A549 (cell line): ENCODE results near the gene WTAP. TPM values are rescaled to one million over a fixed set of nuclear protein-coding genes. Genes with fewer than 3 reads are reported as not detected.

Experiments
- ATAC-seq, 2 experiments: fragments of 200-7000 bp in 1 of 2; fragments of >200 bp in 1 of 2; cut with Nextera tagmentation in 1 of 2; cut with Tn5 transposase in 1 of 2; 3 replicates each; pipeline versions ENCODE4 v1.8.0 to v1.9.1; 2018 to 2020; ENCODE audit warnings: mild to moderate bottlenecking in 1 of 2, moderate library complexity in 1 of 2
- CTCF ChIA-PET: fragments of 300-600 bp; sonication (Branson Sonifier 250); formaldehyde crosslinking; extraction: SDS; loops from one replicate; lab custom pipeline; 2021; ENCODE audit warnings: antibody characterized with exemption, inconsistent platforms; lab: Yijun Ruan, JAX
- POLR2A ChIA-PET: fragments of 350-600 bp; formaldehyde crosslinking; extraction: SDS; loops from one replicate; lab custom pipeline; 2021; ENCODE audit warnings: antibody characterized with exemption, inconsistent platforms; lab: Yijun Ruan, JAX
- DNase-seq, 2 experiments: peaks; one replicate each; pipeline versions ENCODE4 v3.0.0 to v3.0.0-alpha.2; 2011 to 2016; ENCODE audit warnings: low read depth in 1 of 2, low spot score in 1 of 2
- FAIRE-seq: peaks from 2 replicates; lab custom pipeline; 2011; peaks lifted over from hg19 to GRCh38; lab: Jason Lieb, UNC
- H3K27ac ChIP-seq, 2 experiments: fragments of >200 bp; sonication (Bioruptor Twin); formaldehyde crosslinking; 3 replicates each; pipeline ENCODE4 v1.5.1; 2016 to 2017
- H3K4me1 ChIP-seq: fragments of >200 bp; sonication (Bioruptor Twin); formaldehyde crosslinking; 3 replicates; pipeline ENCODE4 v1.6.1; 2016
- H3K4me2 ChIP-seq: fragments of >200 bp; sonication (Bioruptor Twin); formaldehyde crosslinking; 3 replicates; pipeline ENCODE4 v1.6.1; 2016
- H3K4me3 ChIP-seq: fragments of >200 bp; sonication (Bioruptor Twin); formaldehyde crosslinking; 3 replicates; pipeline ENCODE4 v1.5.1; 2016
- H3K9me3 ChIP-seq: fragments of >200 bp; sonication (Bioruptor Twin); formaldehyde crosslinking; 3 replicates; pipeline ENCODE4 v1.6.1; 2016
- CBX2 ChIP-seq: fragments of 200-600 bp; sonication (generic); IDR thresholded peaks from 2 replicates; pipeline ENCODE4 v1.6.1; 2016; ENCODE audit warnings: low read depth, mild to moderate bottlenecking, borderline replicate concordance
- CBX8 ChIP-seq: fragments of 200-600 bp; sonication (generic); IDR thresholded peaks from 2 replicates; pipeline ENCODE4 v1.6.1; 2016
- CHD2 ChIP-seq: fragments of 150-350 bp; IDR thresholded peaks from 2 replicates; pipeline ENCODE4 v1.6.1; 2014; ENCODE audit warnings: low read length; ENCODE audit not compliant: partially characterized antibody
- CTCF ChIP-seq: fragments of >200 bp; sonication (Bioruptor Twin); formaldehyde crosslinking; IDR thresholded peaks from 3 replicates; pipeline ENCODE4 v1.5.1; 2016
- E2F6 ChIP-seq: IDR thresholded peaks from 2 replicates; pipeline ENCODE4 v1.6.1; 2012; ENCODE audit warnings: low read depth, borderline replicate concordance
- ELK1 ChIP-seq: fragments of 150-350 bp; IDR thresholded peaks from 2 replicates; pipeline ENCODE4 v1.6.1; 2014; ENCODE audit warnings: low read depth, mild to moderate bottlenecking, low read length
- ESRRA ChIP-seq: fragments of 150-350 bp; IDR thresholded peaks from 2 replicates; pipeline ENCODE4 v1.6.1; 2014; ENCODE audit warnings: mild to moderate bottlenecking, low read length, borderline replicate concordance
- FOXS1 ChIP-seq: fragments of 250-450 bp; sonication (Bioruptor Pico); IDR thresholded peaks from 2 replicates; pipeline ENCODE4 v1.5.0; 2020; ENCODE audit warnings: mild to moderate bottlenecking, moderate library complexity
- HDAC2 ChIP-seq: fragments of 200-600 bp; sonication (generic); IDR thresholded peaks from 2 replicates; pipeline ENCODE4 v1.6.1; 2016
- HOXA7 ChIP-seq: fragments of 250-450 bp; sonication (Bioruptor Pico); IDR thresholded peaks from 2 replicates; pipeline ENCODE4 v1.5.0; 2020; ENCODE audit warnings: mild to moderate bottlenecking, moderate library complexity
- RARB ChIP-seq: fragments of 250-450 bp; sonication (Bioruptor Pico); IDR thresholded peaks from 2 replicates; pipeline ENCODE4 v1.8.0; 2021; ENCODE audit warnings: mild to moderate bottlenecking, moderate library complexity
- REST ChIP-seq: fragments of 200-600 bp; sonication (generic); IDR thresholded peaks from 2 replicates; pipeline ENCODE4 v1.6.1; 2016; ENCODE audit warnings: antibody characterized with exemption, mild to moderate bottlenecking, moderate library complexity
- TP53 ChIP-seq: fragments of 250-450 bp; sonication (Bioruptor Pico); IDR thresholded peaks from 2 replicates; pipeline ENCODE4 v1.5.0; 2021; ENCODE audit warnings: mild to moderate bottlenecking, moderate library complexity
- USF2 ChIP-seq: fragments of 450-650 bp; IDR thresholded peaks from 2 replicates; pipeline ENCODE4 v1.6.1; 2014; ENCODE audit warnings: antibody characterized with exemption
- ZFP36 ChIP-seq: fragments of 450-650 bp; IDR thresholded peaks from 2 replicates; pipeline ENCODE4 v1.6.1; 2014; ENCODE audit warnings: borderline replicate concordance; ENCODE audit not compliant: partially characterized antibody
- ZSCAN20 ChIP-seq: fragments of 250-450 bp; sonication (Bioruptor Pico); IDR thresholded peaks from 2 replicates; pipeline ENCODE4 v1.8.0; 2022; ENCODE audit warnings: mild to moderate bottlenecking, moderate library complexity
- WGBS: methylation state at CpG from one replicate; pipeline ENCODE4 v1.1.6; 2017; ENCODE audit errors: missing lambda C conversion rate; 5-methylcytosine and 5-hydroxymethylcytosine counted together
- polyA plus RNA-seq, 4 experiments: library from polyadenylated mRNA; depleted of rRNA in 3 of 4; stranded (reverse); fragments of >200 nt; fragmentation: RNase III in 1 of 4; extraction: RNeasy Plus Mini Kit Qiagen cat#74134 plus additional on column Dnase treatment in 1 of 4; gene quantifications; 2 replicates in 3 of 4; 3 replicates in 1 of 4; pipeline ENCODE4 v1.2.3, GENCODE V29; 2011 to 2017

WTAP gene
- polyA plus RNA-seq, 2 of the 4 experiments (the other 2 are of a cell fraction), result 42.4 to 53.2 TPM

- CTCF ChIA-PET, result no interaction called here
- FAIRE-seq, result no peak
Observed at GRCh38 chr6:159762681-159763293, 35.5 kb downstream of the WTAP start.

GRCh38 chr6:159766906-159767305, 39.6 kb downstream of the WTAP start:
- FAIRE-seq (no peak), DNase-seq (no peak)

More at GRCh38 chr6:159762681-159763293, 35.5 kb downstream of the WTAP start:
- Histone ChIP-seq H3K9me3 (no peaks in the 10 kb centered on the region), H3K4me1 (peaks cover 14% of the 10 kb centered on the region), H3K27ac (peak overlapping the region; percentile 87 to 94; a peak in 5 of 6 replicates), H3K4me2 (peak overlapping the region; percentile 87), H3K4me3 (peak overlapping the region; percentile 68)
- peak in 1 of 2 experiments; percentile 9 for DNase-seq
- TF ChIP-seq HDAC2 (no peak), ESRRA (no peak), CTCF (no peak), CBX8 (no peak), CBX2 (no peak), RARB (no peak), FOXS1 (CRISPR knock-in tag) (no peak), ZSCAN20 (CRISPR knock-in tag) (no peak), CHD2 (no peak), TP53 (CRISPR knock-in tag) (no peak), ZFP36 (no peak), USF2 (no peak)
- POLR2A ChIA-PET, result no interaction called here
- peak; percentile 9 to 16; a peak in 4 of 6 replicates for ATAC-seq
- 8% methylated on average over 13 of the region's 16 CpGs for WGBS

More at GRCh38 chr6:159766906-159767305, 39.6 kb downstream of the WTAP start:
- POLR2A ChIA-PET, result no interaction called here
- ATAC-seq, result no peak
- no peaks in the 10 kb centered on the region for H3K4me1 ChIP-seq
- TF ChIP-seq E2F6 (no peak), CBX8 (no peak), USF2 (no peak), HOXA7 (no peak), ELK1 (no peak), REST (no peak), CTCF (no peak)
- TF ChIP-seq, all 56 proteins: peak for 0
- CTCF ChIA-PET, result no interaction called here
- Histone ChIP-seq H3K9me3 (no peaks in the 10 kb centered on the region), H3K4me3 (no peak overlapping the region), H3K27ac (no peak overlapping the region), H3K4me2 (no peak overlapping the region)
